IMR-90 (cell line): ENCODE measurements around the gene CACNA1G. TPM values are rescaled to one million over a fixed set of nuclear protein-coding genes. Genes with fewer than 3 reads are reported as not detected.

Experiments
- ATAC-seq: fragments of 200-7000 bp; cut with Tn5 transposase; 2 replicates; pipeline ENCODE4 v1.9.1; 2020; ENCODE audit warnings: low read depth, mild to moderate bottlenecking, moderate library complexity
- BruUV-seq: library from RNA; stranded (reverse); fragments of 400-500 nt; replicated peaks from 2 replicates; lab custom pipeline; 2021; lab: Mats Ljungman, UMichigan
- CTCF ChIA-PET: fragments of 300-600 bp; formaldehyde crosslinking; extraction: SDS; loops from one replicate; lab custom pipeline; 2021; ENCODE audit warnings: antibody characterized with exemption; lab: Yijun Ruan, JAX
- POLR2A ChIA-PET: fragments of 300-600 bp; sonication (Branson Sonifier 250); formaldehyde crosslinking; loops from one replicate; lab custom pipeline; 2022; ENCODE audit warnings: antibody characterized with exemption; ENCODE audit not compliant: unreplicated experiment; lab: Charles Lee
- DNase-seq: peaks from one replicate; pipeline ENCODE4 v3.0.0; 2013
- H2AFZ ChIP-seq: replicated peaks from 2 replicates; pipeline ENCODE3; 2013; ENCODE audit warnings: low read length, mild to moderate bottlenecking; ENCODE audit not compliant: poor library complexity
- H2AK5ac ChIP-seq: 2 replicates; pipeline ENCODE4 v1.6.1; 2013; ENCODE audit warnings: low read depth, low read length, inconsistent platforms
- H2AK9ac ChIP-seq: replicated peaks from 2 replicates; pipeline ENCODE3; 2013; ENCODE audit warnings: mild to moderate bottlenecking, low read depth, low read length, moderate library complexity; ENCODE audit not compliant: poor library complexity
- H2BK120ac ChIP-seq: 2 replicates; pipeline ENCODE4 v1.6.1; 2013; ENCODE audit warnings: low read depth, low read length, inconsistent platforms
- H2BK15ac ChIP-seq: 3 replicates; pipeline ENCODE4 v1.6.1; 2013; ENCODE audit warnings: low read depth, low read length, inconsistent platforms
- H2BK20ac ChIP-seq: 2 replicates; pipeline ENCODE4 v1.6.1; 2013; ENCODE audit warnings: low read depth, mild to moderate bottlenecking, inconsistent platforms, low read length, moderate library complexity
- H2BK5ac ChIP-seq: 2 replicates; pipeline ENCODE4 v1.6.1; 2013; ENCODE audit warnings: mild to moderate bottlenecking, low read depth, low read length, inconsistent platforms; ENCODE audit not compliant: poor library complexity, severe bottlenecking
- H3K14ac ChIP-seq: replicated peaks from 2 replicates; pipeline ENCODE4 v1.6.1; 2013; ENCODE audit warnings: low read depth, low read length, inconsistent platforms
- H3K18ac ChIP-seq: 2 replicates; pipeline ENCODE4 v1.6.1; 2013; ENCODE audit warnings: low read depth, low read length, control low read depth
- H3K23ac ChIP-seq: 2 replicates; pipeline ENCODE4 v1.6.1; 2013; ENCODE audit warnings: low read depth, low read length, inconsistent platforms
- H3K27ac ChIP-seq: 2 replicates; pipeline ENCODE4 v1.5.1; 2013; ENCODE audit warnings: mild to moderate bottlenecking, control low read depth, low read length; ENCODE audit not compliant: insufficient read depth
- H3K27me3 ChIP-seq: 2 replicates; pipeline ENCODE4 v1.6.1; 2013; ENCODE audit warnings: low read length; ENCODE audit not compliant: control insufficient read depth, insufficient read depth
- H3K36me3 ChIP-seq: 2 replicates; pipeline ENCODE4 v1.6.1; 2013; ENCODE audit warnings: low read length, mixed read lengths; ENCODE audit not compliant: control insufficient read depth, insufficient read depth
- H3K4ac ChIP-seq: 2 replicates; pipeline ENCODE4 v1.6.1; 2013; ENCODE audit warnings: low read depth, low read length, inconsistent platforms
- H3K4me1 ChIP-seq: 2 replicates; pipeline ENCODE4 v1.6.1; 2013; ENCODE audit warnings: low read length, mixed read lengths; ENCODE audit not compliant: control insufficient read depth, insufficient read depth
- H3K4me2 ChIP-seq: 2 replicates; pipeline ENCODE4 v1.6.1; 2013; ENCODE audit warnings: low read depth, mild to moderate bottlenecking, control low read depth, low read length, moderate library complexity
- H3K4me3 ChIP-seq: 2 replicates; pipeline ENCODE4 v1.5.1; 2013; ENCODE audit warnings: low read depth, mild to moderate bottlenecking, control low read depth, low read length, moderate library complexity; ENCODE audit not compliant: insufficient read depth
- H3K56ac ChIP-seq: 2 replicates; pipeline ENCODE4 v1.6.1; 2013; ENCODE audit warnings: low read length, inconsistent platforms; ENCODE audit not compliant: insufficient read depth; ENCODE audit errors: extremely low read depth
- H3K79me1 ChIP-seq, 2 experiments: 2 replicates each; pipeline ENCODE4 v1.6.1; 2013; ENCODE audit warnings: low read length in 2 of 2, inconsistent platforms in 1 of 2, low read depth in 1 of 2
- H3K9ac ChIP-seq: 2 replicates; pipeline ENCODE4 v1.6.1; 2013; ENCODE audit warnings: low read depth, low read length, control low read depth
- H3K9me1 ChIP-seq: 2 replicates; pipeline ENCODE4 v1.6.1; 2013; ENCODE audit warnings: low read length, inconsistent platforms; ENCODE audit not compliant: insufficient read depth
- H3K9me3 ChIP-seq: 2 replicates; pipeline ENCODE4 v1.6.1; 2013; ENCODE audit warnings: low read length; ENCODE audit not compliant: control insufficient read depth, insufficient read depth
- H4K20me1 ChIP-seq: 2 replicates; pipeline ENCODE4 v1.6.1; 2013; ENCODE audit warnings: low read length, inconsistent platforms; ENCODE audit not compliant: insufficient read depth
- H4K5ac ChIP-seq: 2 replicates; pipeline ENCODE4 v1.6.1; 2013; ENCODE audit warnings: mild to moderate bottlenecking, low read depth, low read length, control low read depth
- H4K8ac ChIP-seq, 2 experiments: 2 replicates each; pipeline ENCODE4 v1.6.1; 2013; ENCODE audit warnings: low read depth in 2 of 2, low read length in 2 of 2, control low read depth in 1 of 2, inconsistent platforms in 1 of 2
- H4K91ac ChIP-seq: 2 replicates; pipeline ENCODE4 v1.6.1; 2013; ENCODE audit warnings: low read depth, low read length, inconsistent platforms; ENCODE audit not compliant: insufficient read depth
- BHLHE40 ChIP-seq: fragments of 150-350 bp; IDR thresholded peaks from 2 replicates; pipeline ENCODE4 v1.6.1; 2016; ENCODE audit warnings: mild to moderate bottlenecking, low read depth, low read length
- CEBPB ChIP-seq: IDR thresholded peaks from 2 replicates; pipeline ENCODE4 v1.6.1; 2012; ENCODE audit warnings: low read depth, low read length, improper control_type of control experiment
- CHD1 ChIP-seq: IDR thresholded peaks from 2 replicates; pipeline ENCODE4 v1.6.1; 2012; ENCODE audit warnings: low read depth, low read length, improper control_type of control experiment
- ELK1 ChIP-seq: fragments of 150-350 bp; IDR thresholded peaks from 2 replicates; pipeline ENCODE4 v1.6.1; 2016; ENCODE audit warnings: low read depth, mild to moderate bottlenecking, low read length, moderate library complexity, borderline replicate concordance
- FOS ChIP-seq: fragments of 150-350 bp; IDR thresholded peaks from 2 replicates; pipeline ENCODE4 v1.6.1; 2016; ENCODE audit warnings: low read depth, low read length
- MAFK ChIP-seq: IDR thresholded peaks from 2 replicates; pipeline ENCODE4 v1.6.1; 2012; ENCODE audit warnings: low read depth, low read length, improper control_type of control experiment
- MAZ ChIP-seq: IDR thresholded peaks from 2 replicates; pipeline ENCODE4 v1.6.1; 2012; ENCODE audit warnings: low read depth, mild to moderate bottlenecking, low read length, improper control_type of control experiment, moderate library complexity, borderline replicate concordance
- MXI1 ChIP-seq: IDR thresholded peaks from 2 replicates; pipeline ENCODE4 v1.6.1; 2012; ENCODE audit warnings: low read depth, mild to moderate bottlenecking, low read length, moderate library complexity, borderline replicate concordance
- NFE2L2 ChIP-seq: fragments of 150-350 bp; IDR thresholded peaks from 2 replicates; pipeline ENCODE4 v1.6.1; 2016; ENCODE audit warnings: low read depth, mild to moderate bottlenecking, low read length
- POLR2A ChIP-seq: IDR thresholded peaks from 2 replicates; pipeline ENCODE4 v1.6.1; 2012; ENCODE audit warnings: mild to moderate bottlenecking, low read depth, low read length
- RCOR1 ChIP-seq: IDR thresholded peaks from 2 replicates; pipeline ENCODE4 v1.6.1; 2012; ENCODE audit warnings: mild to moderate bottlenecking, low read length, improper control_type of control experiment; ENCODE audit not compliant: insufficient replicate concordance
- RFX5 ChIP-seq: IDR thresholded peaks from 2 replicates; pipeline ENCODE4 v1.8.0; 2012; ENCODE audit warnings: low read depth, mild to moderate bottlenecking, low read length, moderate library complexity
- SMC3 ChIP-seq: fragments of 150-350 bp; IDR thresholded peaks from 2 replicates; pipeline ENCODE4 v1.6.1; 2016; ENCODE audit warnings: low read depth, mild to moderate bottlenecking, antibody characterized with exemption, low read length, moderate library complexity
- USF2 ChIP-seq: fragments of 150-350 bp; IDR thresholded peaks from 2 replicates; pipeline ENCODE4 v1.6.1; 2017; ENCODE audit warnings: mild to moderate bottlenecking, antibody characterized with exemption, low read length, low read depth
- WGBS, 2 experiments: methylation state at CpG; one replicate each; pipeline versions ENCODE4 v1.1.5 to v1.1.7; 2013; ENCODE audit warnings: missing lambda C conversion rate in 2 of 2; ENCODE audit not compliant: insufficient read length in 1 of 2; ENCODE audit errors: extremely low coverage in 2 of 2; 5-methylcytosine and 5-hydroxymethylcytosine counted together
- dilution Hi-C: fragments of 300-500 bp; cut with HindIII; formaldehyde crosslinking; loops from one replicate; pipeline ENCODE4 v1.14.3; 2018; ENCODE audit warnings: low sequenced_read_pairs; ENCODE audit not compliant: unreplicated experiment
- in situ Hi-C: fragments of 300-500 bp; cut with MboI; formaldehyde crosslinking; loops from 3 replicates; pipeline ENCODE4 v1.14.3; 2019; ENCODE audit warnings: low sequenced_read_pairs, inconsistent platforms, mixed read lengths
- intact Hi-C: fragments of 100-400 bp; cut with micrococcal nuclease; formaldehyde crosslinking; loops from 2 replicates; pipeline ENCODE4 v1.10.0; 2022
- polyA plus RNA-seq, 3 experiments: library from polyadenylated mRNA; depleted of rRNA; stranded (reverse); fragments of >200 nt; gene quantifications; 2 replicates each; pipeline ENCODE4 v1.2.3, GENCODE V29; 2012; ENCODE audit warnings: low replicate concordance in 1 of 3
- total RNA-seq: library from RNA; depleted of rRNA; stranded (reverse); fragments of >200 nt; gene quantifications from 2 replicates; pipeline ENCODE4 v1.2.3, GENCODE V29; 2012

CACNA1G gene
- total and polyA plus RNA-seq, 2 of the 4 experiments (the other 2 are of a cell fraction) = under 0.01 to 0.03 TPM

GRCh38 chr17:50625032-50625871 lies 64.7 kb downstream of the CACNA1G start:
- POLR2A ChIA-PET = no interaction called here
- no peaks in the 10 kb centered on the region for H4K20me1 ChIP-seq

More at GRCh38 chr17:50625032-50625871, 64.7 kb downstream of the CACNA1G start:
- Histone ChIP-seq H3K9ac (no peak overlapping the region), H3K4ac (no peak overlapping the region), H2AK5ac (no peak overlapping the region), H3K4me3 (no peak overlapping the region), H2BK15ac (no peak overlapping the region), H3K18ac (no peak overlapping the region), H2BK20ac (no peak overlapping the region), H3K36me3 (no peaks in the 10 kb centered on the region), H2BK5ac (no peak overlapping the region), H3K23ac (no peak overlapping the region), H3K9me1 (no peaks in the 10 kb centered on the region), H3K14ac (no peak overlapping the region), H3K56ac (no peak overlapping the region), H3K4me1 (peaks cover 5% of the 10 kb centered on the region), H2AFZ (peak overlapping the region; percentile 71), H3K4me2 (no peak overlapping the region), H4K91ac (no peak overlapping the region), H4K8ac (no peak overlapping the region), H4K5ac (no peak overlapping the region), H3K9me3 (no peaks in the 10 kb centered on the region), H3K79me1 (no peaks in the 10 kb centered on the region), H3K27ac (no peak overlapping the region), H3K27me3 (peaks cover 7% of the 10 kb centered on the region; the same call in 1 of the 2 replicates), H2BK120ac (no peak overlapping the region), H2AK9ac (no peak overlapping the region)
- intact Hi-C loops (no loop called here), dilution Hi-C loops (no loop called here), in situ Hi-C loops (loop anchor here (5.0 kb wide), 1 partner anchor 78 kb away; the partner anchor contains the start of gene SPATA20)
- TF ChIP-seq RCOR1 = no peak
- no peak for TF ChIP-seq MAZ
- no peak for TF ChIP-seq MXI1
- no peak for TF ChIP-seq MAFK
- TF ChIP-seq BHLHE40 = no peak
- TF ChIP-seq USF2 = no peak
- no peak for TF ChIP-seq NFE2L2
- no peak for TF ChIP-seq CEBPB
- TF ChIP-seq FOS = no peak
- TF ChIP-seq CHD1 = no peak
- no peak for TF ChIP-seq SMC3
- no peak for TF ChIP-seq POLR2A
- TF ChIP-seq RFX5 = no peak
- TF ChIP-seq ELK1 = no peak
- 93% methylated on average over 9 of the region's 19 CpGs; no CpG with 5 or more reads in 1 of the 2 experiments for WGBS, 2 experiments
- ATAC-seq (no peak), DNase-seq (no peak)
- no TSS peak for BruUV-seq
- CTCF ChIA-PET = interaction anchor here (0.6 to 2.3 kb wide), 7 partner anchors 65 to 79 kb away, joined by 4 to 8 read pairs (median 4); partner anchors contain the start of genes CACNA1G and SPATA20
